ENCODE measurements around the gene DNAJC17. TPM values are rescaled to one million over a fixed set of nuclear protein-coding genes. Genes with fewer than 3 reads are reported as not detected.

Gene DNAJC17
- total RNA-seq, 6 experiments from 2014 or later = 7.8 to 23.7 (median 17.7) TPM

DNA sequence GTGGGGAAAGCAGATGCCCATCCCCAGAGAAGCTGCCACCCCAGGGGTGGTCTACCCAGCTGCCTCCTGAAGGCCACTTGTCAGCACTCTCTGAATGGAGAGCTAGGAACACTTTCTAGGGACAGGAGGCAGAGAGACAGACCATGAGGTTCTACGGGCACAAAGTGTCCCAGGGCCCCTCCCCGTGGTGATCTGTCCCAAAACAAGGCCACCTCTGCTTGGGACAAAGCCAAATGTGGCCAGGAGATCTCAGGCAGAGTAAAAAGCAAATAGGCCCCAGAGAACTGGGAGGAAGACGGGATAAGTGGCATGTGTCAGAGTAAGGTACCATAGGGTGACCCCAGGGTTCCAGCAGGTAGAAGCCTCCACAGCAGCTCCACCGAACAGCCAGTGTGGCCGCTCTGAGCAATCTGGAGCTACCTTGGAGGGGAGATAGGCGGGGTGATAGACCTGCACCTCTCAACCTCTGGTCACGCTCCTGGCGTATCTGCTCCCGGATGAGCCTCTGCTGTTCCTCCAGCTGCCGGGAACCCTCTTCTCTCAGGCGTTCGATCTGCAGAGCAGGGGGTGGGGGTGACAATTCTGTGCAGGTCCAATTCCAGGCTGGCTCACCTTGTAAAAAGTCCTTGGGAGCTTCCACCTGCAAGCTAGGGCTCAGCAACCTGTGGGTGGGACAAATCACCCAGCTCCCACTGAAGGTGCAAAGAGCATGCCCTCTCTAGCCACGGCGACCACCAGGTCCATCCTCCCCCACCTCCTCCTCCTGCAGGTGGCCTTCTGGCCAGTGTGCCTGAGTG, 31.3 kb downstream of the DNAJC17 start:
- H3K4me3 ChIP-seq = peak overlapping the region in 1 of 3 donors; percentile 2
- intact Hi-C loops (cut with DNase I) = no loop called here
- peaks cover 0 to 34% (median 16%) of the 10 kb centered on the region in 4 donors for H3K4me1 ChIP-seq
- peak overlapping the region in 2 of 3 donors; percentile 53 to 74 for H3K27ac ChIP-seq
- H3K36me3 ChIP-seq = peaks cover 0 to 57% (median 15%) of the 10 kb centered on the region in 4 donors
- H3K27me3 ChIP-seq = no peaks in the 10 kb centered on the region
- no peaks in the 10 kb centered on the region for H3K9me3 ChIP-seq
- TF ChIP-seq, protein P1, sequence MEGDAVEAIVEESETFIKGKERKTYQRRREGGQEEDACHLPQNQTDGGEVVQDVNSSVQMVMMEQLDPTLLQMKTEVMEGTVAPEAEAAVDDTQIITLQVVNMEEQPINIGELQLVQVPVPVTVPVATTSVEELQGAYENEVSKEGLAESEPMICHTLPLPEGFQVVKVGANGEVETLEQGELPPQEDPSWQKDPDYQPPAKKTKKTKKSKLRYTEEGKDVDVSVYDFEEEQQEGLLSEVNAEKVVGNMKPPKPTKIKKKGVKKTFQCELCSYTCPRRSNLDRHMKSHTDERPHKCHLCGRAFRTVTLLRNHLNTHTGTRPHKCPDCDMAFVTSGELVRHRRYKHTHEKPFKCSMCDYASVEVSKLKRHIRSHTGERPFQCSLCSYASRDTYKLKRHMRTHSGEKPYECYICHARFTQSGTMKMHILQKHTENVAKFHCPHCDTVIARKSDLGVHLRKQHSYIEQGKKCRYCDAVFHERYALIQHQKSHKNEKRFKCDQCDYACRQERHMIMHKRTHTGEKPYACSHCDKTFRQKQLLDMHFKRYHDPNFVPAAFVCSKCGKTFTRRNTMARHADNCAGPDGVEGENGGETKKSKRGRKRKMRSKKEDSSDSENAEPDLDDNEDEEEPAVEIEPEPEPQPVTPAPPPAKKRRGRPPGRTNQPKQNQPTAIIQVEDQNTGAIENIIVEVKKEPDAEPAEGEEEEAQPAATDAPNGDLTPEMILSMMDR (IDR thresholded peaks at IDR 0.05) = no peak
- no peak for TF ChIP-seq POLR2A (IDR thresholded peaks at IDR 0.05)
- 32% methylated on average over 4 of the region's 14 CpGs for WGBS (ENCODE audit: insufficient coverage, low coverage, low lambda C conversion rate, missing lambda C conversion rate)
- peak; percentile 5 to 54 (median 28) for ATAC-seq
- DNase-seq = peak in 2 of 3 donors; percentile 52 to 89

DNA sequence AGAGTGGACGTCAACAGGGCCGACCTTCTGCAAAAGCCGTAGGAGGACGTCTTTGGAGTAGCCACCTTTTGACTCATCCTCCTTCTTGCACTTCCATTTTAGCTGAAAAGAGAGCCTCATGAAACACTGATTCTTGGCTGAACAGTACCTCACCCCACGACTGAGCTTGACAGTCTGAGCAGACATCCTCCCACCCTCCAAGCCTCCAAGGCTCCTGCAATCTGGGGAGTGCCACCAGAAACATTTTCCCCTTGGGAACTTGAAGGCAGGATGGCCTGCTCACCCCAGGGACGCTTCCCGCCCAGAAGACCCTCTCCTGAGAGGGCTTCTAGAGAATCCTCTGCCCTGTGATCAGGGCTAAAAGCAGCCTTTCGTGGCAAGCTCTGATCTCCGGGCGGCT, 32.3 kb downstream of the DNAJC17 start:
- 100% methylated on average over 2 of the region's 10 CpGs for WGBS (ENCODE audit: insufficient coverage, low coverage, low lambda C conversion rate, missing lambda C conversion rate)
- TF ChIP-seq, protein P1 (IDR thresholded peaks at IDR 0.05) = no peak
- no peak for TF ChIP-seq POLR2A (IDR thresholded peaks at IDR 0.05)
- ATAC-seq (no peak), DNase-seq (no peak)
- Histone ChIP-seq H3K27ac (peak overlapping the region in 1 of 3 donors; percentile 74), H3K9me3 (no peaks in the 10 kb centered on the region), H3K27me3 (no peaks in the 10 kb centered on the region), H3K36me3 (peaks cover 0 to 57% (median 16%) of the 10 kb centered on the region in 4 donors), H3K4me1 (peaks cover 0 to 43% (median 21%) of the 10 kb centered on the region in 4 donors), H3K4me3 (no peak overlapping the region)
- intact Hi-C loops (cut with DNase I) = no loop called here

GRCh38 chr15:40773902-40774301, 33.4 kb downstream of the DNAJC17 start:
- no peak overlapping the region for H3K4me3 ChIP-seq
- H3K9me3 ChIP-seq = no peaks in the 10 kb centered on the region
- no peak overlapping the region for H3K27ac ChIP-seq
- no CpG with 5 or more reads among the region's 6 CpGs for WGBS (ENCODE audit: insufficient coverage, low coverage, low lambda C conversion rate, missing lambda C conversion rate)
- intact Hi-C loops (cut with DNase I) = no loop called here
- no peaks in the 10 kb centered on the region for H3K27me3 ChIP-seq
- H3K36me3 ChIP-seq = peaks cover 0 to 47% (median 10%) of the 10 kb centered on the region in 4 donors
- H3K4me1 ChIP-seq = peaks cover 0 to 50% (median 21%) of the 10 kb centered on the region in 4 donors
- TF ChIP-seq, protein P1 (IDR thresholded peaks at IDR 0.05) = no peak
- TF ChIP-seq POLR2A (IDR thresholded peaks at IDR 0.05) = no peak
- ATAC-seq = no peak
- peak in 1 of 3 donors; percentile 22 for DNase-seq

- WGBS (ENCODE audit: insufficient coverage, low coverage, low lambda C conversion rate, missing lambda C conversion rate) = 67% methylated on average over 1 of the region's 8 CpGs
- Histone ChIP-seq H3K36me3 (peaks cover 0 to 43% (median 9%) of the 10 kb centered on the region in 4 donors), H3K27me3 (no peaks in the 10 kb centered on the region), H3K4me3 (no peak overlapping the region), H3K4me1 (peaks cover 0 to 50% (median 21%) of the 10 kb centered on the region in 4 donors), H3K9me3 (no peaks in the 10 kb centered on the region), H3K27ac (no peak overlapping the region)
- ATAC-seq (no peak), DNase-seq (peak in 1 of 3 donors; percentile 32)
- no peak for TF ChIP-seq POLR2A (IDR thresholded peaks at IDR 0.05)
- TF ChIP-seq, protein P1 (IDR thresholded peaks at IDR 0.05) = no peak
- intact Hi-C loops (cut with DNase I) = no loop called here
Observed at GRCh38 chr15:40773496-40773895, 33.8 kb downstream of the DNAJC17 start.
